TTC549 (cell line): Measurements from ENCODE around the gene MMGT1.
"Not testable (repeated sequence)": the region's sequence is repeated elsewhere in the genome, so short reads cannot be mapped to it uniquely, and the experiment has no call there.

Source experiments
- FAIRE-seq: peaks from 2 replicates; lab custom pipeline; 2012; peaks lifted over from hg19 to GRCh38; lab: Jason Lieb, UNC

Gene MMGT1

GRCh38 chrX:135923353-135923752 is 50.4 kb downstream of the MMGT1 start:
- no peak for FAIRE-seq

GRCh38 chrX:135920516-135920915 is 53.3 kb downstream of the MMGT1 start:
- not testable (repeated sequence) for FAIRE-seq

GRCh38 chrX:135914404-135914803 is 59.4 kb downstream of the MMGT1 start:
- FAIRE-seq = no peak
